Raji (cell line): ENCODE results near the gene KIF4A.

Experiments
- POLR2A ChIP-seq: IDR thresholded peaks from 2 replicates; pipeline ENCODE4 v1.6.1; 2011; ENCODE audit warnings: low read depth, low read length, control low read depth; ENCODE audit not compliant: insufficient read depth

KIF4A gene

GRCh38 chrX:70268034-70268433, 21.9 kb upstream of the KIF4A start, which contains the start of gene ARR3:
Gene ARR3, plus strand, starts transcription at chrX:70268334. Its CDS starts 1,052 bp downstream, at chrX:70269386.
- no peak for TF ChIP-seq POLR2A

- TF ChIP-seq POLR2A: no peak
Measured at GRCh38 chrX:70279081-70279480, 10.8 kb upstream of the KIF4A start.

- TF ChIP-seq POLR2A: no peak
Measured at GRCh38 chrX:70280573-70280972, 9.3 kb upstream of the KIF4A start.

- no peak for TF ChIP-seq POLR2A
Measured at GRCh38 chrX:70281951-70282350, 8.0 kb upstream of the KIF4A start, which contains the start of gene RAB41. Gene RAB41, plus strand, starts transcription at chrX:70282172. Its CDS starts 46 bp downstream, at chrX:70282218.

- no peak for TF ChIP-seq POLR2A
Measured at GRCh38 chrX:70289168-70289792, 624 bp upstream of the KIF4A start.

GRCh38 chrX:70292788-70293187, 2.9 kb downstream of the KIF4A start:
- TF ChIP-seq POLR2A: no peak

GRCh38 chrX:70293621-70294020, 3.7 kb downstream of the KIF4A start:
- TF ChIP-seq POLR2A: no peak

- no peak for TF ChIP-seq POLR2A
Measured at GRCh38 chrX:70301716-70302115, 11.8 kb downstream of the KIF4A start.

GRCh38 chrX:70313503-70313902, 23.6 kb downstream of the KIF4A start:
- no peak for TF ChIP-seq POLR2A

- TF ChIP-seq POLR2A: no peak
Measured at GRCh38 chrX:70322784-70323183, 32.9 kb downstream of the KIF4A start.

GRCh38 chrX:70324326-70324725, 34.4 kb downstream of the KIF4A start:
- TF ChIP-seq POLR2A: no peak

GRCh38 chrX:70331161-70331560, 41.3 kb downstream of the KIF4A start:
- TF ChIP-seq POLR2A: no peak

- TF ChIP-seq POLR2A: no peak
Measured at GRCh38 chrX:70332600-70332999, 42.7 kb downstream of the KIF4A start.

GRCh38 chrX:70336767-70337166, 46.9 kb downstream of the KIF4A start:
- no peak for TF ChIP-seq POLR2A

- TF ChIP-seq POLR2A: no peak
Measured at GRCh38 chrX:70338290-70338689, 48.4 kb downstream of the KIF4A start.

GRCh38 chrX:70343435-70343834, 53.5 kb downstream of the KIF4A start:
- no peak for TF ChIP-seq POLR2A
